NOMO-1 treated with DMSO at 0.1 percent for 48 hours (cell line): Measurements from ENCODE around the gene PRKCB.

Experiments
- DNase-seq: peaks from one replicate; lab custom pipeline; 2025; ENCODE audit not compliant: unreplicated experiment; lab: John Stamatoyannopoulos, UW

Gene PRKCB

GRCh38 chr16:23835390-23836077, at the start of gene PRKCB:
PRKCB (plus strand) TSS chr16:23835983.
- DNase-seq: peak; percentile 69

DNA sequence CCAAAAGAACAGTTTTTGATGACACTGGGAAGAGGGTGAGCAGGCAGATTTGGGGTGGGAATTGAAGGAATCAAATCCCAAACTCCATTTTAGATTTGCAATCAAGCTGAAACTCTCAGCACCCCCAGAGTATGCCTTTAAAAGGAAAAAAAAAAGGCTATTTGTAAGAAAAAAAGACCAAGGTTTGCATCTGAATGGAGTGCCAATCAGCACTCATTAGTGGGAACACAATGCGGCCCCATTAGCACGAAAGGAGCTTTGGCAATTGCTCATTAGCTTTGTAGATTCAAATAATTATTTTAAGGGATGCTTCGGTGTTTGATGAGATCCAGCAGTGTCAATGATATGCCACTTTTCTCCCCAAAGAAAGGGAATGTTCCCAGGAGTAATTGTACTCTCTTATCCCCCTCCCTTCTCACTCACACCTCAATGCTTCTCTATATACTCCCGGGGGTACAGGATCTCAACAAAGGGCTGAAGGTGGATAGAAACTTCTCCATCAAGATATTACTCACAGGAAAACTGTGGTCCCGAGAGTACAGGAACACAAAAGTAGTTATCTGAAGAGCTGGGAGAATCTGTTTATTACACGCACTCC, 48.7 kb upstream of the PRKCB start:
- no peak for DNase-seq

DNA sequence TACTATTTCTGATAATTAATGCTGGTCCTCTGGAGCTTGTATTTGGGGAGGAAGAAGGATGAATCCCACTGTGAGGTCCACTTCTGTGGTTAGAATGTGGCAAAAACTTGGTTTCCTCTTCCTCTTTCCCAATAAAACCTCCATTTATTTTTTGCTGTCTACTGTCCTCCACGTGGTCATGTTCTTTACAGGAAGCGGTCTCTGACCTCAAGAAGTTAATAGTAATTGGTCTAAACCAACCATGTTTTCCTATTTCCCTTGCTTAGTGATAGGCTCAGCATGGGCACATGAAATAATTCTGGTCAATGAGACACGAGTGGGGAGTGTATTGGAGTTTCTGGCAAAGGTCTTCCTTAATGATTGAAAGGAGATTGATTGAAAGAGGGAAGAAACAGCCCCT, 47.1 kb upstream of the PRKCB start:
- peak; percentile 91 for DNase-seq

DNA sequence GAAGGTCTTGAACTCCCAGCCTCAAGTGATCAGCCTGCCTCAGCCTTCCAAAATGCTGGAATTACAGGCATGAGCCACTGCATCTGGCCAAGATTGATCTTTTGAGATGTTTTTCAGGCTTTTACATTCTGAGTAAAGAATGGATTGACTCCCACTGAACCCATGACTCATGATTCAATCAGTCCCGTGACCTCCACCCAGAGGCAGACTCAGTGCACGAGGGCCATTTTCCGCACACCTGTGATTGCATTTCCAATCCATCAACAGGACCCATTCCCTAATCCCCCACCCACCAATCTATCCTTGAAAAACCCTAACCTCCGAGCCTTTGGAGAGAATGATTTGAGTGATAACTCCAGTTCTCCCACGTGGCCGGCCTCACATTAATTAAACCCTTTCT, 40.4 kb upstream of the PRKCB start:
- no peak for DNase-seq

DNA sequence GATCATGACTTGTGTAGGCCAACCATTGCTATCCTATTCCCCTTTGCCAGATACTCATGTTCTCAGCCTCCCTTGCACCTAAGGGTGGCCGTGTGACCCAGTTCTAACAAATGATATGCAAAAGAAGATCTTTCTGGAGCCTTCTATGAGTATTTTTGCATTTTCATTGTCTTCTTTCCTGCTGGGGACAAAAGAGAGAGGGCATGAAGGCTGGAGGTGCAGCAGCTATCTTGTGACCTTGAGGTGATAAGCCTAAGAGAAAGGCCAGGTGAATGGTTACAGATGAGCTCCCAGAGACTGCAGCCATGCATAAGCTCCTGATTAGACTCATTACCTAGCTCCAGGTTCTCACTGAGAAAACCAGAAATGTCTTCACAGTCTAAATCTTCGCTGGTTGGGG, 38.8 kb upstream of the PRKCB start:
- no peak for DNase-seq

- peak; percentile 47 for DNase-seq
Measured at GRCh38 chr16:23801378-23801777, 34.4 kb upstream of the PRKCB start.

- DNase-seq: peak; percentile 33
Measured at GRCh38 chr16:23802776-23803175, 33.0 kb upstream of the PRKCB start.

- peak; percentile 53 for DNase-seq
Measured at GRCh38 chr16:23803591-23804123, 32.1 kb upstream of the PRKCB start.

- DNase-seq: peak; percentile 68
Measured at GRCh38 chr16:23807028-23807427, 28.8 kb upstream of the PRKCB start.

GRCh38 chr16:23821467-23821866, 14.3 kb upstream of the PRKCB start:
- no peak for DNase-seq

- DNase-seq: no peak
Measured at GRCh38 chr16:23821875-23822688, 13.7 kb upstream of the PRKCB start.

DNA sequence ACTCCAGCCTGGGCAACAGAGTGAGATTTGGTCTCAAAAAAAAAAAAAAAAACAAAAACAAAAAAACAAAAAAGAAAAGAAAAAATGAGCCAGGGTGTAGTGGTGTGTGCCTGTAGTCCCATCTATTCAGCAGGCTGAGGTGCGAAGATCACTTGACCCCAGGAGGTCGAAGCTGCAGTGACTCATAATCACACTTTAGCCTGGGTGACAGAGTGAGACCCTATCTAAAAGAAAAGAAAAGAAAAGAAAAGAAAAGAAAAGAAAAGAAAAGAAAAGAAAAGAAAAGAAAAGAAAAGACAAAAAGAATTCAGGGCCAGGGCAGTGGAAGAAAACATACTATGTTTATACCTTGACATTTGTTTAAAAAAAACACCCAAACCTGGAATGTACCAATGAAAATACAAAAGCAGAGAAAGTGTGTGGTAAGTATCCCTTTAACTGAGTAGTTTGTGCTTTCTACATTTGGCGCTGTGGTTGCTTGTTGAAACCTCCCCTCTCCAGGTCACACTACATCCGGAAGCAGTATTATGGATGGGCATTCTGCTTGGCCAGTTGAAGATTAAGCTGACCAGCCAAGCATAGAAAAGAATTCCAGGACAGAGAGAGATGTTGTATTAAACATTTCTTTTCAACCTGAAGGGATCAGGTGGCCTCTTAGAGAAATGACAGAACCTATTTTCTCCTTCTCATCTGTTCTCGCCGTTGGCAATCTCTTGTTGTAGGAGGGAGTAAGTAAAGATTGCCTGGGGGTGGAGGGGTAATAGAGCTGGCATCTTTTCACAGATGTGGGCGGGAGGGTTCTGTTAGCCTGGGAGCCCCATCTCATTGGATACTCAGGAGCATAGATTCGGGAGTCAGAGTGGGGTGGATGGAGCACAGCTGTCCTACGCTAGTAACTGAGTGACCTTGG, 12.1 kb upstream of the PRKCB start:
- DNase-seq: no peak

DNA sequence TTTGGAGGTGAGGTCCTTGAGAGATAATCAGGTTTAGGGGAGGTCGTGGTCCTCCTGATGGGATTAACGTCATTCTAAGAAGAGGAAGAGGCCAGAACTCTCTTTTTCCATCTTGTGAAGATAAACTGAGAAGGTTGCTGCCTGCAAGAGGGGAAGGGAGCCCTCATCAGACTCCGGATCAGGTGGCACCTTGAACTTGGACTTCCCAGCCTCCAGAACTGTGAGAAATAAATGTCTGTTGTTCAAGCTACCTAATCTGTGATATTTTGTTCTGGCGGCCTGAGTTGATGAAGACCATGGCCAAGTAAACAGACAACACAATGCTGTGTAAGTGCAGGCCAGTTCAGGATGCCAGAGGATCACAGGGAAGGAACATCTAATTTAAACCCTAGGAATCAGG, 10.9 kb upstream of the PRKCB start:
- no peak for DNase-seq

DNA sequence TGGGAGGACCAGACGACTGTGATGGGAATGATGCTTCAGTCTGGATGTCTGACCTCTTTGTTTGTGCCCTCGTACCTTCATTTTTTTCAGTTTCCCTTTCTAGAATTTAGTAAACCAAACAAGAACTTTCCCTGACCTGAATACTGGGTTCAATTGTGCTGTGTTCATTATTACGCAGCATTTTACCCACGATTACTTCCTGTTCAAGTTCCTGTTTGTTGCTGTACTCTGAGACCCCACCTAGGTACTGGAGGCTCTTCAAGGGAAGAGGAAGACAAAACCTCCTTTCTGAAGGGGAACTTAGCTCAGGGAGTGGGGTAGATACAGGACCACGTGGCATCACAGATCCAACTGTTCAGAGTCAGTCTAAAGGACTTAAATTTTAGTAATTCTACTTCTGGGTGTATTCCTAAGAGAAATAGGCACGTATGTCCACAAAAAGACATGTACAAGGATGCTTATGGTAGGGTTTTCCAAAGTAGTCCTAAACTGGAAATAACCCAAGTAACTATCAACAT, 9.2 kb upstream of the PRKCB start:
- peak; percentile 96 for DNase-seq

DNA sequence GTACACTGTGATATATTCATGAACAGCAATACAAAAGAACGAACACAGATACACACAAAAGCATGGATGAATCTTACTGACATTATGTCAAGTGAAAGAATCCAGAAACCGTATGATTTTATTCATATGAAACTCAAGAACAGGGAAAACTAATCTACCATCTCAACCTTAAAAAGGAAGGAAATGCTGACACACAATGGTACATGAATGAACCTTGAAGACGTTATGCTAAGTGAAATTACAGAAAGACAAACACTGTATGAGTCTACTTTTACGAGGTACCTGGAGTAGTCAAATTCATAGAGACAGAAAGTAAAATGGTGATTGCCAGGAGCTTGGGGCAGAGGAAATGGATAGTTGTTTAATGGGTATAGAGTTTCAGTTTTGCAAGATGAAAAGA, 8.7 kb upstream of the PRKCB start:
- peak; percentile 30 for DNase-seq

DNA sequence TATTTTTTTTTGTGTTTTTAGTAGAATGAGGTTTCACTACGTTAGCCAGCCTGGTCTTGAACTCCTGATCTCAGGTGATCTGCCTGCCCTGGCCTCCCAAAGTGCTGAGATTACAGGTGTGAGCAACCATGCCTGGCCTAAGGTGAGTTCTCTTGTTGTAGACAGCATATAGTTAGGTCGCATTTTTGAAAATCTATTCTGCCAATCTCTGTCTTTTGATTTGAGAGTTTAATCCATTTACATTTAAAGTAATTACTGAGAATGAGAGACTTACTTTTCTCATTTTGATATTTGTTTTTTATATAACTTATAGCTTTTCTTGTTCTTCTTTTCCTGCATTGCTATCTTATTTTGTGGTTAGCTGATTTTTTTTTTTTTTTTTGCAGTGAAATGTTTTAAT, 6.3 kb upstream of the PRKCB start:
- no peak for DNase-seq

DNA sequence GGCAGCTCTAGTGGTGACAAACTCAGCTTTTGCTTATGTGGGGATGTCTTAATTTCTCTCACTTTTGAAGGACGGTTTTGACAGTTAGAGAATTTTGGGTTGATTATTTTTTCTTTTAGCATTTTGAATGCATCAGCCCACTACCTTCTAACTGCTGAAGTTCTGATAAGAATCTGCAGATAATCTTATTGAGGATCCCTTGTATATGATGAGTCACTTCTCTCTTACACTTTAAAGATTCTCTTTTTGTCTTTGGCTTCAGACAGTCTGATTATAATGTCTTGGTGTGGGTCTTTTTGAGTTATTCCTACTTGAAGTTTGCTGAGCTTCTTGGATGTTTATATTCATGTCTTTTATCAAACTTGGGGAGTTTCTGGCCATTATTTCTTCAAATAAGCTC, 5.5 kb upstream of the PRKCB start:
- no peak for DNase-seq

DNA sequence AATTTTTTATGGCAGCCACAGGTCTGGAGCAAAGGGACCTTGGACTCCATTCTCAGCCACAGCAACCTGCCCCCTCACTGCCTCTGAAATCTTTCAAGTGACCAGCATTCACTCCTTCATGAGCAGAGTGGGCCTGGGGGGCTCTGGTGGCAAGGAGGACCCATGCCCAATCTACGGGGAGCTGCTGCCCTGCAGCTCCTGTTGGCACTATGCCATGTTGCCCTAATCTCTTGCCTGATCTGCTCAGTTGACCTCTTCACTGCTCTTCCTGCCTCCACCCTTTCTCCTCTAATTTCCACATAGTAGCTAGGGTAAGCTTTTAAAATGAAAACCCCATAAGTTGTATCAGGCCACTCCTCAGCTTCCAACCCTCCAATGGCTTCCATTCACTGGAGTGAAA, 2.9 kb upstream of the PRKCB start:
- no peak for DNase-seq

DNA sequence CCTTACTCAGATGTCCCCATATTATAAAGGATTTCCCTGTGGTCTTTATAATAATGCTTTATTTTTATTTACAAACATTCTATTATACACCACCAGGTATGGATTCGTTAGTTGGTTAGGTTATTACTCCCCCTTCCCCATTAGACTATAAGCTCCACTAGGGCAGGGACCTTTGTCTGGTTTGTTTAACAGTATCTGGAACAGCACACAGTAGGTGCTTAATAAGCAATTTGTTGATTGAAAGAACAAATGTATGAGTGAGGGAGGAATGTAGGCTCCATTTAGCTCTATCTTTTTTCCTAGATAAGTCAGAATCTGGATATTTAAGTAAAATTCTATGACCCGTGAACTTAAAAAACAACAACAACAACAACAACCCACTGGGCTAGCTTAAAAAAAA, 2.3 kb upstream of the PRKCB start:
- no peak for DNase-seq

- DNase-seq: no peak
Measured at GRCh38 chr16:23833960-23834685, 1.7 kb upstream of the PRKCB start.
